PC-9 (cell line): ENCODE measurements around the gene SPOP.

Experiments used
- CTCF ChIP-seq: fragments of 200-600 bp; sonication (generic); conservative IDR thresholded peaks from 2 replicates; pipeline ENCODE4 v1.6.1; 2017; ENCODE audit warnings: mixed run types, antibody characterized with exemption, mild to moderate bottlenecking, moderate library complexity
- EZH2 ChIP-seq: fragments of 200-600 bp; sonication (generic); IDR thresholded peaks from 2 replicates; pipeline ENCODE4 v1.8.0; 2017; ENCODE audit warnings: antibody characterized with exemption, low read depth

- TF ChIP-seq CTCF (no peak), EZH2 (no peak)
Measured at GRCh38 chr17:49692751-49693150, 14.9 kb upstream of the SPOP start.
